ENCODE results near the gene LDB1.

DNA sequence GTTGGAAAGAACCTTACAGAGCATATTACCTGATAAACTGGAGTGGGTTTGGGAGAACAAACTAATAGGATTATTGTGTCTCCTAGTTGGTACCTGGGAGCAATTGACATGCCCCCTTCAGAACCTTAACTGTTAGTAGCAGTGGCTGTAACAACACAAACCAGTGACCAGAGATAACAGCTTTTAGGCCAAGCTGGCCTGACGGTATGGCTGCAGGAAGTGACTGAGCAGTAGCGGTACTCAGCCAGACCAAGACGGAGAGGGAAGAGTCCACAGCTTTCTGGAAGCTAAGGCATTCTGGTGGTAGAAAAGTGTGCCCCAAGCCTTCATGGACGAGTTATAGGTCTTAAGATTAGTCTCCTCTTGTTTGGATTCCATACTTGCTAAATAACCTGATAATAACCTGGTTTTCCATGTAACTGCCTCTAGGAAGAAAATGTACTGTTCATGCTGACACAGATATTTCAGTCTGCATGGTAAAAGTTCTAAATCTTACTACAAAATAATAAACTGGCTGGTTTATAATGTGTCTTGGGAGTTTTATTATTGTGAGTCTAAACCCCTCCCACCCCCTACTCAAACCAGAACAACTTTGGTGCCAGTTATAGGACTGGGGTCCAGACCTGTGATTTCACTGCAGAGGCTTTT is 43.3 kb upstream of the LDB1 start:
- TF ChIP-seq, protein P1, sequence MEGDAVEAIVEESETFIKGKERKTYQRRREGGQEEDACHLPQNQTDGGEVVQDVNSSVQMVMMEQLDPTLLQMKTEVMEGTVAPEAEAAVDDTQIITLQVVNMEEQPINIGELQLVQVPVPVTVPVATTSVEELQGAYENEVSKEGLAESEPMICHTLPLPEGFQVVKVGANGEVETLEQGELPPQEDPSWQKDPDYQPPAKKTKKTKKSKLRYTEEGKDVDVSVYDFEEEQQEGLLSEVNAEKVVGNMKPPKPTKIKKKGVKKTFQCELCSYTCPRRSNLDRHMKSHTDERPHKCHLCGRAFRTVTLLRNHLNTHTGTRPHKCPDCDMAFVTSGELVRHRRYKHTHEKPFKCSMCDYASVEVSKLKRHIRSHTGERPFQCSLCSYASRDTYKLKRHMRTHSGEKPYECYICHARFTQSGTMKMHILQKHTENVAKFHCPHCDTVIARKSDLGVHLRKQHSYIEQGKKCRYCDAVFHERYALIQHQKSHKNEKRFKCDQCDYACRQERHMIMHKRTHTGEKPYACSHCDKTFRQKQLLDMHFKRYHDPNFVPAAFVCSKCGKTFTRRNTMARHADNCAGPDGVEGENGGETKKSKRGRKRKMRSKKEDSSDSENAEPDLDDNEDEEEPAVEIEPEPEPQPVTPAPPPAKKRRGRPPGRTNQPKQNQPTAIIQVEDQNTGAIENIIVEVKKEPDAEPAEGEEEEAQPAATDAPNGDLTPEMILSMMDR (conservative IDR thresholded peaks at IDR 0.05): no peak
- TF ChIP-seq ZFX (IDR thresholded peaks at IDR 0.05): no peak

Data from C4-2B (cell line).